Measurements from ENCODE around the gene NAXE.
A peak's percentile ranks its signal among the peaks of the same experiment; 100 is the strongest.

The NAXE gene

GRCh38 chr1:156579472-156579871 lies 12.1 kb upstream of the NAXE start, which contains the start of gene TTC24:
Gene TTC24, plus strand, starts transcription at chr1:156579723. Its CDS starts 1,642 bp downstream, at chr1:156581365.
- no peak within 1 kb of the TSS for H3K27ac ChIP-seq (ENCODE audit: low read length)
- no peak within 1 kb of the TSS for H3K9ac ChIP-seq (ENCODE audit: low read depth, low read length)
- peaks cover 38% of the 10 kb centered on the region for H3K4me1 ChIP-seq (ENCODE audit: insufficient read depth, low read length)

GRCh38 chr1:156581661-156582387 lies 9.8 kb upstream of the NAXE start:
- peak overlapping the region; percentile 93 for H3K27ac ChIP-seq (ENCODE audit: low read length)
- H2AFZ ChIP-seq (ENCODE audit: low read depth, low read length): peak overlapping the region; percentile 74

More at GRCh38 chr1:156579472-156579871, 12.1 kb upstream of the NAXE start, which contains the start of gene TTC24:
- TF ChIP-seq CTCF (IDR thresholded peaks at IDR 0.05; ENCODE audit: borderline replicate concordance, extremely low read depth, low read length, poor library complexity, severe bottlenecking) (no peak), EZH2 (IDR thresholded peaks at IDR 0.05; ENCODE audit: borderline replicate concordance, low read depth, low read length, severe bottlenecking) (no peak)
- H3K27me3 ChIP-seq (ENCODE audit: insufficient read depth, low read length, poor library complexity): no peaks in the 10 kb centered on the region
- DNase-seq (no peak), ATAC-seq (ENCODE audit: insufficient read depth, low read depth) (no peak)
- H3K9me3 ChIP-seq (ENCODE audit: insufficient read depth, low read length, severe bottlenecking): no peaks in the 10 kb centered on the region
- H3K36me3 ChIP-seq (ENCODE audit: insufficient read depth, low read length): 0 out of 2 replicates have a peak, but pooled peaks cover 6% of the 10 kb centered on the region
- 0 out of 2 replicates have a peak within 1 kb of the TSS, but pooled peaks have one; percentile 40 for H2AFZ ChIP-seq (ENCODE audit: low read depth, low read length)
- no peak within 1 kb of the TSS for H3K4me2 ChIP-seq (ENCODE audit: insufficient read depth, low read length)
- peaks cover 26% of the 10 kb centered on the region for H3K79me2 ChIP-seq (ENCODE audit: insufficient read depth, low read length)
- H4K20me1 ChIP-seq (ENCODE audit: insufficient read depth, low read length): no peaks in the 10 kb centered on the region
- no peak within 1 kb of the TSS for H3K4me3 ChIP-seq (ENCODE audit: low read depth in 1 of 2, low read length in 2 of 2)

GRCh38 chr1:156582388-156583017 lies 9.1 kb upstream of the NAXE start:
- H3K36me3 ChIP-seq (ENCODE audit: insufficient read depth, low read length): peaks cover 29% of the 10 kb centered on the region
- DNase-seq: peak; percentile 56
- H3K9me3 ChIP-seq (ENCODE audit: insufficient read depth, low read length, severe bottlenecking): no peaks in the 10 kb centered on the region
- H3K27ac ChIP-seq (ENCODE audit: low read length): peak overlapping the region; percentile 93
- H3K4me2 ChIP-seq (ENCODE audit: insufficient read depth, low read length): peak overlapping the region; percentile 72
- H3K79me2 ChIP-seq (ENCODE audit: insufficient read depth, low read length): peaks cover 28% of the 10 kb centered on the region
- TF ChIP-seq CTCF (IDR thresholded peaks at IDR 0.05; ENCODE audit: borderline replicate concordance, extremely low read depth, low read length, poor library complexity, severe bottlenecking): peak; percentile 41
- TF ChIP-seq EZH2 (IDR thresholded peaks at IDR 0.05; ENCODE audit: borderline replicate concordance, low read depth, low read length, severe bottlenecking): no peak
- peak overlapping the region; percentile 74 for H2AFZ ChIP-seq (ENCODE audit: low read depth, low read length)
- no peaks in the 10 kb centered on the region for H3K27me3 ChIP-seq (ENCODE audit: insufficient read depth, low read length, poor library complexity)
- H3K4me1 ChIP-seq (ENCODE audit: insufficient read depth, low read length): peaks cover 43% of the 10 kb centered on the region
- peak overlapping the region; percentile 92 for H3K9ac ChIP-seq (ENCODE audit: low read depth, low read length)
- ATAC-seq (ENCODE audit: insufficient read depth, low read depth): peak; percentile 30
- peak overlapping the region; percentile 57 to 73 for H3K4me3 ChIP-seq (ENCODE audit: low read depth in 1 of 2, low read length in 2 of 2)
- no peaks in the 10 kb centered on the region for H4K20me1 ChIP-seq (ENCODE audit: insufficient read depth, low read length)

More at GRCh38 chr1:156581661-156582387, 9.8 kb upstream of the NAXE start:
- TF ChIP-seq EZH2 (IDR thresholded peaks at IDR 0.05; ENCODE audit: borderline replicate concordance, low read depth, low read length, severe bottlenecking): no peak
- peak; percentile 20 for TF ChIP-seq CTCF (IDR thresholded peaks at IDR 0.05; ENCODE audit: borderline replicate concordance, extremely low read depth, low read length, poor library complexity, severe bottlenecking)
- H3K4me1 ChIP-seq (ENCODE audit: insufficient read depth, low read length): peaks cover 43% of the 10 kb centered on the region
- peak overlapping the region; percentile 57 to 73 for H3K4me3 ChIP-seq (ENCODE audit: low read depth in 1 of 2, low read length in 2 of 2)
- peak; percentile 94 for ATAC-seq (ENCODE audit: insufficient read depth, low read depth)
- H3K27me3 ChIP-seq (ENCODE audit: insufficient read depth, low read length, poor library complexity): no peaks in the 10 kb centered on the region
- H3K9ac ChIP-seq (ENCODE audit: low read depth, low read length): peak overlapping the region; percentile 92
- peak; percentile 93 for DNase-seq
- H3K4me2 ChIP-seq (ENCODE audit: insufficient read depth, low read length): peak overlapping the region; percentile 72
- peaks cover 29% of the 10 kb centered on the region for H3K36me3 ChIP-seq (ENCODE audit: insufficient read depth, low read length)
- H4K20me1 ChIP-seq (ENCODE audit: insufficient read depth, low read length): no peaks in the 10 kb centered on the region
- peaks cover 28% of the 10 kb centered on the region for H3K79me2 ChIP-seq (ENCODE audit: insufficient read depth, low read length)
- H3K9me3 ChIP-seq (ENCODE audit: insufficient read depth, low read length, severe bottlenecking): no peaks in the 10 kb centered on the region
